NCI-H1417 (cell line): ENCODE measurements around the gene B4GAT1.

Experiments used
- DNase-seq, 3 experiments: peaks; one replicate each; lab custom pipeline; 2025; lab: John Stamatoyannopoulos, UW

B4GAT1 gene

DNA sequence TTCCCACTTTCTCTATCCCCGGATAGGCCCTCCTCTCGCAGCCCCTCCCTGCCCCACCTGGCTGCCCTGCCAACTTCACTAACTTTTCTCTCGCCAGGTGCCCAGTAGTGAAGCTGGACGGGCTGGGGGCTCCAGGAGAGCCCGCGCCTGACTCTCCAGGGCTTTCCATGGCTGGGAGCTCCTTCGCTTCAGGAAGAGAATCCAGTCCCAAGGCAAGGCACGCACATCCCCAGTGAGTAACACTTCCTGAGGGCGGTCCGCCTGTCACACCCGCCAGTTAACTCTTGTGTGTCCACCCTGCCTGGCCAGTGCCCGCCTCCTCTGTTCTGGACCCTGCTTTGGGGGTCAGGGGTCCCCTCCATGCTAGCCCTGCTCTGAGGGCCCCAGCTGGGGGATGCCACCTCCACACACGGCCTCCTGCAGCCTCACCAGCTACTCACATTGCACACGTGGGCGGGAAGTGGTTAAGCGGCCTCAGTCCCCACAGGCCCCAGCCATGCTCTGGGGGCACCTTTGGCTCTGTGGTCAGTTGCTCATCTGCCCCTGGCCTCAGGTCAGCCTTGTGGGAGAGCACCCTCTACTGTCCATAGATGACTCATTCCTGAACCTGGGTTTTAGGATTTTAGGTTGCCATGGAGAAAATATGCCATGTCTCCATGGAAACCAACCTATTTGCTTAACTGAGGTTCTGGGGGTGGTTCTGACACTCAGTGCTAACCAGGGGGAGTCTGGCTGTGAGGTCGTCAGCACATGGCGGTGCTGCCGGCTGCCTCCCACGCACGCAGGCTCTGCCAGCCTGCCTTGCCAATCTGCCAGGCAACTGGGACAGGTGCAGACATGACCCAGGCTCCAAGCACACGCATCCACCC, 11.0 kb downstream of the B4GAT1 start, which contains the start of gene RIN1:
TSS of gene RIN1 (minus strand) at position 201 of the 869 bp plus-strand sequence. CDS start at position 169, 32 bp downstream.
- peak in 2 of 3 experiments; percentile 71 to 74 for DNase-seq

DNA sequence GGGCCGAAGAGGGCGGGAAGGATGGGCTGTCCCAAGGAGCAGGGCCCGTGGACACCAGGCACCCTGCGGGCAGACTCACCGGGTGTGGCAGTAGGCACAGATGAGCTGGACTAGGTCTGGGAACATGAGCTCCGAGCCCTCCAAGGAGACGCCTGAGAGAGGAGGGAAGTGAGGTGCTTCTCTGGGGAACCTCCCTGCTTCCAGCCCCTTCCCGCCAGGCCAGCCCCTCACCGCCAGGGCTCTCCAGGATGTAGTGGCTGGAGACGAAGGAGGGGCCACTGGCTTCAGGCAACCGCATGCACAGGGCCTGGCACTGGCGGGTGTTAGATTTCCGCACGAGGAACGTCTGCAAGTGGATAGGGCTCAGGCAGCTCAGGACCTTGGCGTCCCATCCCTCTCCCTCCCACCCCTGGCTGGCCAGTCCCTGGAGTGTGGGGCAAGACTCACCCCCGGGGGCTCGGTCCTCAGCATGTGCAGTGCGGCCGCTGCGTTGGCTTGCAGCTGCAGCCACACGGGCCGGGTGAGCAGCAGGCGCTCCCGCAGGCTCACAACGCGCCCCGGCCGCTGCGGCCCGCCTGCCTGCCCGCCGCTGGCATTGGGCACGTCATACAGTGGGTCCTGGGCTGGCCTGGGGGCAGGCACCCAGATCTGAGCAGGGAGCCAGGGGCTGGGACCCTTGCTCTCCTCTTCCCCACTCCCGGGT, 11.7 kb downstream of the B4GAT1 start:
- DNase-seq = peak in 1 of 3 experiments; percentile 17

GRCh38 chr11:66334605-66335442, 12.6 kb downstream of the B4GAT1 start:
- no peak for DNase-seq

- DNase-seq = no peak
Measured at GRCh38 chr11:66333896-66334604, 13.4 kb downstream of the B4GAT1 start.

- no peak for DNase-seq
Measured at GRCh38 chr11:66333220-66333877, 14.1 kb downstream of the B4GAT1 start.

DNA sequence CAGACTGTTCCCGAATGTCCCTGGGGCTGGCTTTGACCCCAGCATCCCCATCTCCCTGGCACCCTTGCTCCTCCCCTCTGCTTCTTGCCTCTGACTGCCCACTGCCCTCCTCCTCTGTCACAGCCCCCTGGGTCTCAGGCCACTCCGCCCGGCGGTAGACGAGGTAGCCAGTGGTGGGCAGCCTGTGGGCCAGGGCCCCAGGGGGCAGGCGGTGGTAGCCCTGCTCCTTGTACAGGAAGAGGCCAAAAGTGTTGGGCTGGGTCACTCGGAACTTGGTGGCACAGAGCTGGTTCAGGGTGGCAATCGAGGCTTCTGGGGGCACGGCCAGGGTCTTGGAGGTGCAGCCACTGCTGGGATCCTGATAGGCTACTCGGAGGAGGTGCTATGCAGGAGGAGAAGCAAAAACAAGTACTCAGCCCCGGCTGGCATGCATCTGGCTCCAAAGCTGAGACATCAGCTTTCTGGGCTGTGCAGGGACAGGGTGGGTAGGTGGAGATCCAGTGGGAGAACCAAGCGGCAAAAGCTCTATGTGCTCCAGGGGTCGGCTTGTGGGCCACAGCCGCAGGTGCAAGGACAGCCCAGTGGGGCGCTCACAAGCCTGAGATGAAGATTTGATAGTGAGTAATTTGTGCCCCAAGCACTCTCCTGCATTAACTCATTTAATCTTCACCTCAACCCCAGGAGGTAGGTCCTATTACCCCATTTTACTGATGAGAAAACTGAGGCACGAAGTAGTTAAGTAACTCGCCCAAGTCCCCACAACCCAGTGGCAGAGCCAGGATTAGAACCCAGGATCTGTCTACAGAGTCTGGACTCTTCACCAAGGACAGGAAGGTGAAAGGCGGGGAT, 14.8 kb downstream of the B4GAT1 start:
- DNase-seq = no peak

- no peak for DNase-seq
Measured at GRCh38 chr11:66331542-66332370, 15.7 kb downstream of the B4GAT1 start.

DNA sequence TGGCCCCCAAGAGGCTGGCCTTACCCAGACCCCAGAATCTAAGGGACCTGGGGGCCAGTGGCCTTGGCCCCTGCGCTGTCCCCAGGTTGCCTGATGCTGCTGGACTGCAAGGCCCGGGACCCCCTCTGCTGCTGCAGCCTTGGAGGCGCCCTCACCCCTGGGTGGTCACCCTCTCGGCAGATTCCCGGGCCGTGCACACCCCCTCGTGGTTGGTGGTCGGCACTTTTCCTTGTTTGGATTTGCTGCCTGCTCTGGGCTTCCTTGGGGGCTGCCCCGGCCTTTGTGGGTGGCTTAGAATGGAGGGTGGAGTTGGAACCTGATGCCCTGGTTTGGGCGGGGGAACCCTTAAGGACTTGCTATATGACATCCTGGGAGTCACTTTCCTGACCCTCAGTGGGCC, 16.5 kb downstream of the B4GAT1 start:
- no peak for DNase-seq

DNA sequence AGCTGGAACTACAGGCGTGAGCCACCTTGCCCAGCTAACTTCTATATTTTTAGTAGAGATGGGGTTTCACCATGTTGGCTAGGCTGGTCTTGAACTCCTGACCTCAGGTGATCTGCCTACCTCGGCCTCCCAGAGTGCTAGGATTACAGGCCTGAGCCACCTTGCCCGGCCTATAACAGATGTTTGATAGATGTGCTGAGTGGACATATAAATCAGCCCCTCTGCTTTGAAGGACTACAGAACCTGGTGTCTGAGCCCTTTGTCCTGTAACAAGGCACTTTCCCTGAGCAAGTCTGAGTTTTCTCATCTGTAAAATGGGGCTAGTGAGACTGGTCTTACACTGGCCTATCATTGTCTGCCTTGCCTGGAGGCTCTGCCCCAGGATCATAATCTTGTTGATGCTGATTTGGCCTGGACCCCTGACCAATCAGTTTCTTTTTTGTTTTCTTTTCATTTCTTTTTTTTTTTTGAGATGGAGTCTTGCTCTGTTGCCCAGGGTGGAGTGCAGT, 18.2 kb downstream of the B4GAT1 start:
- no peak for DNase-seq

GRCh38 chr11:66328302-66329144, 18.9 kb downstream of the B4GAT1 start:
- DNase-seq = peak; percentile 68 to 81 (median 69)

- no peak for DNase-seq
Measured at GRCh38 chr11:66328031-66328301, 19.5 kb downstream of the B4GAT1 start.

- no peak for DNase-seq
Measured at GRCh38 chr11:66327171-66328030, 20.0 kb downstream of the B4GAT1 start.

DNA sequence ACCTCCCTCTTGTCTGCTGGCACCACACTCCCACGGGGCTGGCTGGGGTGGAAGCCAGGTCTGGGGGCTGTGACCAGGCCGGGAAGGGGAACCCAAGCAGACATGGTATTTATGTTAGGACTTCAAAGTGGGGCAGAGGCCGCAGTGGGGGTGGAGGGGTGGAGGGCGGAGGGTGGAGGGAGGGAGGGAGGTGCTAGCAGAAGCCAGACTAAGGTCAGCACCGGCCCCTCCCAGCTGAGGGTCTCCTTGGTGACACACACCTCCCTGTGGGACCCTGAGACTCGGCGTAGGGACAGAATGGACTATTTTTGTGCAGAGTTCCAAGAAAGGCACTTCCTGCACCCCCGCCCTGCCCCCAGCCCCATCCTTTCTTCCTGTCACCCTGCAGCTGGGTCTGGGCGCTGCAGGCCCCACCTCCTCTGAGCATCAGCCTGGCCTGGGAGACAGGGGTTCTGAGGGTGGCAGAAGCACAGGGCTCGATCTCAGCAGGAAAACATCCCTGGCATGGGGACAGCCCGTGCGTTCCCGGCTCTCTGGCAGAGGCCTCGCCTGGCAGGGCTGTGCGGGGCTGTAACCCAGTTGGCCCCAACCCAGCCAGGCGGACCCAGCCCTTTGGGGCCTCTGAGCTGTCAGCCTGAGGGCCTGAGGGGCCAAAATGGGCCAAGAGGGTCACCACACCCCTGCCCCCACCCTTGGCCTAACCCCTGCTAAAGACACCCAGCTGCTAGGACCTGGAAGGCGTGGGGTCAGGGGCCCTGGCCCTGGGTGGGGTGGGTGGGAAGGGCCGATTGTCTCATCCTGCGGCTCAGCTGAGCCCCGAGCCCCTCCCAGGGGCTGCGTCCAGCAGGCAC, 20.9 kb downstream of the B4GAT1 start:
- DNase-seq = no peak

DNA sequence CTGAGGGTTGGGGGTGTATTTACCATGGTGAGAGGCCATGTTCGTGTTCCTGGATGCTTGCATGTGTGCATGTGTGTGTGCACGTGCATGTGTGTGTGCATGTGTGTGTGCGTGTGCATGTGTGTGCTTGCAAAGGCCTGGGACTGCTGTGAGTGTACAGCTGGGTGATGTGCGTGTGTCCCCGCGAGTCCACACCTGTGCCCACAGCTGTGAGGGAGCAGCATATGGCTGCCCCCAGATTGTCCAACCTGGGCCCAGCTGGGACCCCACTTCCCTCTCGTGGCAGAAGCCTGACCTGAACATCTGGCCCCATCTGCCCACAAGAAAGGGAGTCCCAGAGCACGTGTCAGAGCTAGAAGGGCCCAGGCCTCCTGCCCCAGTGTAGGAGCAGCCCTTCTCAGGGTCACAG, 22.2 kb downstream of the B4GAT1 start:
- DNase-seq = no peak

DNA sequence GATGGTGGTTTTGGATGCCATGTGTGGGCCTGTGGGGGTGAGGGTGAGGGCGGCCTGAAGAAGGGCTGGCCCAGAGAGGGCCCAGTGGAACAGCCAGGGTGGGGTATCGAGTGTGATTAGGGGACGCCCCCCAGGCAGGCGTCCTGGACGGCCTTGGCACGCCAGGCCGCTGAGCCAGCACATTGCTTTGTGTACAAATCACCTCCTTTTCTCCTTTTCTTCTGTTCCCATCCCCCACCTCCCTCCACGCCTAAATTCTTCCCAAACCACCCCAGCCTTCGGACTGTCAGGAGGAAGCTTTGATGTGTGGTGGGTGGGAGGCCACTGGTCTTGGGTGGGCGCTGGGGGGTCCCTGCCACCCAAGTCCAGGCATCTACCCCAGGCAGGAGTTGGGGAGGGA, 22.8 kb downstream of the B4GAT1 start:
- no peak for DNase-seq

DNA sequence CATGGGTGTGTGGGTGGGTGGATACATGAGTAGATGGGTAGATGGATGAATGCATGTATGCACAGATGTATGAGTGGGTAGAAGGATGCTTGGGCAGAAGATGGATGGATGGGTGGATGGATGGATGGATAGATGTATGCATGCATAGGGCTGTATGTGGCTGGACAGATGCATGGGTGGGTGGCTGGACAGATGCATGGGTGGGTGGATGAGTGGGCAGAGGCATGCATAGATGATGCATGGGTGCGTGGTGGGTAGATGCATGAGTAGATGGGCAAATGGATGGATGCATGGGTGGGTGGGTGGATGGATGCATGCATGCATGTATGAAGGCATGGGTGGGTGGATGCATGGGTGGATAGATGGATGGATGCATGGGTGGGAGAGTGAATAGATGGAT, 23.7 kb downstream of the B4GAT1 start:
- no peak for DNase-seq
